Endometrial microvascular endothelial cells (primary cell): ENCODE data around the gene MLST8. TPM values are rescaled to one million over a fixed set of nuclear protein-coding genes. Genes with fewer than 3 reads are reported as not detected.

Experiments used
- in situ Hi-C: cut with HindIII; loops from 2 replicates; pipeline ENCODE4 v1.10.0; 2017; ENCODE audit warnings: low sequenced_read_pairs, low pct_unique_long_range_greater_than_20kb; ENCODE audit errors: inconsistent ontology term
- total RNA-seq: library from RNA; depleted of rRNA; stranded (reverse); fragments of >200 nt; gene quantifications from one replicate; pipeline ENCODE4 v1.2.3, GENCODE V29; 2015; ENCODE audit errors: inconsistent ontology term

The MLST8 gene
- total RNA-seq, 1 donor from 2014 or later, result 40.6 TPM

DNA sequence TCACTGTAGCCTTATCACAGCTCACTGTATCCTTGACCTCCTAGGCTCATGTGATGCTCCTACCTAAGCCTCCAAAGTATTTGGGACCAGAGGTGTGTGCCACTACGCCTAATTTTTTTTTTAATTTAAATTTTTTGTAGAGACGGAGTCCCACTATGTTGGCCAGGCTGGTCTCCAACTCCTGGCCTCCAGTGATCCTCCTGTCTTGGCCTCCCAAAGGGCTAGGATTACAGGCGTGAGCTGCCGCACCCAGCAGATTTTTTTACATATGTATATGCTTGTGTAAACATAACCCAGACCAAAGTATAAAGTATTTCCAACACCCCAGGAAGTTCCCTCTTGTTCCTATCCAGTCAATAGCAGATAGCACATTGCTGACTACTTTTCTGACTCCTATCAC, 11.1 kb downstream of the MLST8 start:
- in situ Hi-C loops, result no loop called here

DNA sequence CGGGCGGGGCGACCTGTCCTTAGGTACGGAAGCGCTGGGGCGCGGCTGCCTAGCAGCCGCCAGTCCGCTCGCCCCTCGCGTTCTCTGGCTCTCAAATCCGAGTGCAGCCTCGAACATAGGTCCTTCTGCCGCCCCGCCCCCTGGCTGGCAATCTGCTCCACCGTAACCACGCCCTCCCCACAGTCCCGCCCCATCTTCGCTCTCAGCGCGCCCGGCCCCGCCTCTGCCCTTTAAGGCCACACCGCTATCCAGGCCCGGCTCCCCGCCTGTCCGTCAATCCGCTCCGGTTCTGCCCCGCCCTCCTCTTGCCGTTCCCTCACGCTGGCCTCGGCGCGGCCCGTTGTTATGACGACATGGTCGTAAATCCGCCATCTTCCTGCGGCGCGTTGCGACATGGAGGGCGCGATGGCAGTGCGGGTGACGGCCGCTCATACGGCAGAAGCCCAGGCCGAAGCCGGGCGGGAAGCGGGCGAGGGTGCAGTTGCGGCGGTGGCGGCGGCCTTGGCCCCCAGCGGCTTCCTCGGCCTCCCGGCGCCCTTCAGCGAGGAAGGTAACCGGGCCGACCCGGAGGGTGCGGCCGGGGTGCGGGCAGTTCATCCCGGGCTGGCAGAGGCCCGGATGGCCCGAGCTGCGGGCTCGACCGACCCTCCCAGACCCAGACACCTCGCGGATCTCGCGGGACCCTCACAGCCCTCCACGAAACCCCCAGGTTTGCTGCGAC, 18.1 kb downstream of the MLST8 start, which contains the start of gene E4F1:
TSS of gene E4F1 (plus strand) at position 371 of the 721 bp plus-strand sequence. CDS start at position 394, 23 bp downstream.
- in situ Hi-C loops, result no loop called here

DNA sequence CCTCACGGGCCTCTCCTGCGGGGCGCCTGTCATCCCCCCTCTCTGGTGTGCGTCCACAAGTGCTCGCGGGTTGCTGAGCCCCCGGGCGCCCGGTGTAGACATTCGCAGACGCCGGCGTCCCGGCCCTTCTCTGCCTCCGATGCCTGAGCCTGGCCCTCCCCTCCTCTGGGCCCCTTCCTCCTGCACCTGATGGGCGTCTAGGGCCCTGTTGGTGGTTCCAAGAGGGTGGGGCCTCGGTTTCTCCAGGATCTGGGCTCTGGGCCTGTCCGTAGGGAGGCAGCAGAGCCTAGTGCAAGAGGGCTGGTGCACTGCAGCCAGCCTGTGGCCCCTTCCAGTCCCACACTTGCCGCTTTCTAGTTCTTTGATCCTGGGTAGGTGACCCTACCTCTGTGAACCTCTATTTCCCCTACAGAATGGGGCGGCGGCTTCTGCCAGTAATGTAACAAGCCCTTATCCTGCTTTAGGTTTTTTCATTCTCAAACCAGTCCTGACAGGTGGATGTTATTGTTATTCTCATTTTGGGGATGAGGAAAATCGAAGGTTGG, 18.8 kb downstream of the MLST8 start:
- in situ Hi-C loops, result no loop called here

DNA sequence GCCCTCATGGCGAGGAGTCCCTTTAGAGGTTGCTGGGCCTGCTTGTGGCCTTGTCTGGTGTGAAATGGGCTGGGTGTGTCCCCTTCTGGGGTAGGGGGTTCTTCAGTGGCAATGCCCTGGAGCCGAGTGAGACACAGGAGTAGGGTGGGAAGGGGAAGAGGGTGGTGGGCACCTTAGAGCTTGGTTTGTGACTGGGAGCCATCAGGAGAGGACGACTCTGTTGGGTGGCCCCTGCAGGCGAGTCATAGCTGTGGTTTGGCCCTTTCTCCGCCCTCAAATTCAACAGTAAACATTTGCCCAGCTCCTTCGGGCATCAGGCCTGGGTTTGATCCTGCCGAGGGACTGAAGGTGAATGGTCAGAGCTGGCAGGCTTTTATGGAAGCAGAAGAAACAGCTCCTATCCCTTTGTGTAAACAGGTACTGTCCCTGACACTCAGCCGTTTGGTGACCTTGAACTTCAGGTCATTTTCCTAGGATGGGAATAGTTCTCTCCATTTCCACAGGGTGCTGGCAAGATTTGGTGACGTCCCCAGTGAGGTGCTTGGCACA, 21.1 kb downstream of the MLST8 start:
- in situ Hi-C loops, result no loop called here

DNA sequence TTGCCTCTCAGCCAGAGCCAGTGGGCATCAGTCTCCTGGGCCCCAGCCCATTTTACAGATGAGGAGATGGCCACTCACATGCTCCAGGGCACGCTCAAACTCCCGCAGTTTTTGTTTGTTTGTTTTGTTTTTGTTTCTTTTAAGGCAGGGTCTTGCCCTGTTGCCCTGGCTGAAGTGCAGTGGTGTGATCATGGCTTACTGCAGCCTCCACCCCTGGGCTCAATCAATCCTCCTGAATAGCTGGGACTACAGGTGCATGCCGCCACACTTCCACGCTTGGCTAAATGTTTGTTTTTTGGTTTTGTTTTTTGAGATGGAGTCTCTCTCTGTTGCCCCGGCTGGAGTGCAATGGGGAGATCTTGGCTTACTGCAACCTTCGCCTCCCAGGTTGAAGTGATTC, 21.7 kb downstream of the MLST8 start:
- in situ Hi-C loops, result no loop called here

DNA sequence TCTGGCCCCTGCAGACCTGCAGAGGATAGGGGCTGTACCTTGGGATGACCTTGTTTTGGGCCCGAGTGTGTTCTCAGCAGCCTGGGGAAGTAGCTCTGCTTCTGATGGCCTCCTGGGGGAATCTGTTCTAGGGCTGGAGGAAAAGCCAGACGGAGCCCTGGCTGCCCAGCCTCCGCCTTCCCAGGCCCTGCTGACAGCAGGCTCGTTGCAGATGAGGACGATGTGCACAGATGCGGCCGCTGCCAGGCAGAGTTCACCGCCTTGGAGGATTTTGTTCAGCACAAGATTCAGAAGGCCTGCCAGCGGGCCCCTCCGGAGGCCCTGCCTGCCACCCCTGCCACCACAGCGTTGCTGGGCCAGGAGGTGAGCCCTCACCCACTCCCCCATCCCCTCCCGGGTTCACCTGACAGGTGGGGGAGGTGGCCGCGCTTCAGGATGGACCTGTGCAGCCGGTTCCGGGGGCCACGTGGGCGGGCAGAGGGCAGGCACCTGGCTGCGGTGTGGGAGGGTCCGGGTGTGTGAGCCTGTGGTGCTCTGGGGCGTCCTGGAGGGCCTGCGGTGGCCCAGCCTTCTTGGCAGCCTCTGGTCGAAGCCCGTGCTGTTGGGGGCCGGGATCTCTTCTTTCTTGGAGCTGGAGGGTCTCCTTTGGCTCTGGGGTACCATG, 23.0 kb downstream of the MLST8 start:
- in situ Hi-C loops, result no loop called here

DNA sequence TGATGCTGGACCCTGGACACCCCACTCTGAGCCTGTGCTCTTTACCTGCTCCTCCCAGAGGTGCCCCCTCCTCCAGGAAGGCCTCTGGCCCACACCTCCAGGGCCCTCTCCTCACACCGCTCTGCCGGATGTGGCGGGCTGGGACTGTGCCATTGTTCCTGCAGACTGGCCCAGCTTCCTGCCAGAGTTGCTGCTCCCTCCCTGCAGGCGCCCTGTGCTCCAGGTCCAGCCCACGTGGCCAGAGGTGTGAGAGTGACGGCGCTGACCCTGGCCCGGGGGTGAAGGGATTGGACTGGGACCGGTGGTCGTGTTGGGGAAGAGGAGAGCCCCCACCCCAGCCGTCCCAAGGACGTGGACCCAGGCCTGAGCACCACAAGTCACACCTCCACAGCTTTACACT, 23.8 kb downstream of the MLST8 start:
- in situ Hi-C loops, result no loop called here

DNA sequence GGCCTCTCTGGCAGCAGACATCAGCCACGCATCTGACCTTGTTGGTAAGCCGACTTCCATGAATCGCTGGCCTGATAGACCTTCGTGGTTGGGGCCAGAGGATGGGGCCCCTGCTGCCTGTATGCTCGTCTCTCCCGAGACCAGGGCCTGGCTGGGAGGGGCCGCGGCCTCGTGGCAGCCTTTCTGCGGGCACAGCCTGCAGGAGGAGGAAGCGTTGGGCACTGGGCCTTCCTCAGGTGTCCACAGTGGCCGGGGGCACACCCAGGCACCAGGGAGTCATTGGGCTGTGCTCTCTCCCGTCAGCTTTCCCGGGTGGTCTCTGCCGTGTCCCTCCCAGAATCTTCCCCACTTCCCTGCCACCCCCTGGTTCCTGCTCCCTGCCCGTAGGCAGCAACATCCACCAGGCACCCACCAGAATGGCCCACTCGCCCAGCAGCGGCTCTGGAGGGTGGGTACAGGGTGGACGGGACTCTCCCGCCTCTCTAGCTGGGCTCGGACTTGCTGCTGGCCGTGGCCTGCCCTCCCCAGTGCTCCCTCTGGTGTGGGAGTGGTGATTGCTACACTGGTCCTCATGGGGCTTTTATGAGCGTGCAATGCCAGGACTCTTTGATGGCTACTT, 24.5 kb downstream of the MLST8 start:
- in situ Hi-C loops, result no loop called here

DNA sequence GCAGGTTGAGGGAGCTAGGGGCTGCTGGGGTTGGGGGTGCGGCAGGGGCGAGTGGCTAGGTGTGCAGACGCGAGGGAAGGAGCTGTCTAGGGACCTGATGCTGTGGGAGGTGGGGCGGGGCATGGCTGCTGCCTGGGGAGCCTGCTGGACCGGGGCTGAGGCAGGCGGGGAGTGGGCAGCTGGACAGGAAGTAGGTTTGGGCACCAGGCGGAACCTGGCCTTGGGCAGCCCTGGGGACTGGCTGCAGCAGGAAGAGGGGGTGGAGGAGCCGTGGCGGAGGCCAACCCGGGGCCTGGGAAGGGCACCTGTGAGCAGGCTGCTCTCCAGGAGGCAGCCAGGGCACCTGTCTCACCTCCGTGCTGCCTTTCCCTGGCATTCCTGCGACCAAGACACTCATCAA, 25.1 kb downstream of the MLST8 start:
- in situ Hi-C loops, result no loop called here

DNA sequence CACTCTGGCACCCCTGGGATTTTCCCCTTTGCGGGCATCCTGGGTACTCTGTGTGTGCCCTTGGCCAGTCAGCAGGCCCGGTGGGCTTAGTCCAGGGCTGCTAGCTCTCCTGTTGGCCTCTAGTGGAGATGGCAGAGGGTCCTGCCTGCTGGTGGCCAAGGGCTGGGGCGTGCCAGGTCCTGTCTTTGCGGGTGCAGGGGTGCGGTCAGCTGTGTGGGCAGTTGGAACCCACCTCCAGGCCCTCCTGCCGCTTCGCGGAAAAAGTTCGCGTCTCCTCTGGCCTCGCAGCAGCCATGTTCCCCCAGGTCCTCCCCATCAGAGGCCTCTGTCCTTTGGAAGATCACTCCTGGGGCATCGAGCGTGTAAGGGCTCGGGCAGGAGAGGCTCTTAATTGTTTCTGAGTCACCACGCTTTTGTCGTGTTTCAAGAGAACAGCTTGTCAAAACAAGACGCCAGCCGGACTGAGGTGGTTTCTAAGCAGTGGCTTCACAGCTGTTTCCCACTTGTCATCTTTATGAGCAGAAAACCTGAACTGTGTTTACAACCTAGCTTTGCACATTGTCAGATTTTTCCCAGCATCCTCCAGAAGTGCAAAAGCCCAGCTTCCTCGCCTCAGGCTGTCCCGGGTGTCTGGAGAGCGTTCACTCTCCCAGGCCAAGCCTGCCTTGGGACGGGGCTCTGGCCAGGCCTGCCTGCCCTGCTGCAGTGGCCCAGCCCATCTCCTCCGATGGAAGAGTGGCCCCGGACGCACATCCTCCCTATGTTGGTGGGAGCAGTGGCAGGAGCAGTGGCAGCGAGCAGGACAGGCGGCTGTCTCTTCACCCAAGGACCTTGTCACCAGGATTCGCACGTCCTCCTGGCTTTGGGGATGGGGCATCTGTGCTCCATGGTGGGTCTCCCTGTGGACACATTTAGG, 26.0 kb downstream of the MLST8 start:
- in situ Hi-C loops, result no loop called here

DNA sequence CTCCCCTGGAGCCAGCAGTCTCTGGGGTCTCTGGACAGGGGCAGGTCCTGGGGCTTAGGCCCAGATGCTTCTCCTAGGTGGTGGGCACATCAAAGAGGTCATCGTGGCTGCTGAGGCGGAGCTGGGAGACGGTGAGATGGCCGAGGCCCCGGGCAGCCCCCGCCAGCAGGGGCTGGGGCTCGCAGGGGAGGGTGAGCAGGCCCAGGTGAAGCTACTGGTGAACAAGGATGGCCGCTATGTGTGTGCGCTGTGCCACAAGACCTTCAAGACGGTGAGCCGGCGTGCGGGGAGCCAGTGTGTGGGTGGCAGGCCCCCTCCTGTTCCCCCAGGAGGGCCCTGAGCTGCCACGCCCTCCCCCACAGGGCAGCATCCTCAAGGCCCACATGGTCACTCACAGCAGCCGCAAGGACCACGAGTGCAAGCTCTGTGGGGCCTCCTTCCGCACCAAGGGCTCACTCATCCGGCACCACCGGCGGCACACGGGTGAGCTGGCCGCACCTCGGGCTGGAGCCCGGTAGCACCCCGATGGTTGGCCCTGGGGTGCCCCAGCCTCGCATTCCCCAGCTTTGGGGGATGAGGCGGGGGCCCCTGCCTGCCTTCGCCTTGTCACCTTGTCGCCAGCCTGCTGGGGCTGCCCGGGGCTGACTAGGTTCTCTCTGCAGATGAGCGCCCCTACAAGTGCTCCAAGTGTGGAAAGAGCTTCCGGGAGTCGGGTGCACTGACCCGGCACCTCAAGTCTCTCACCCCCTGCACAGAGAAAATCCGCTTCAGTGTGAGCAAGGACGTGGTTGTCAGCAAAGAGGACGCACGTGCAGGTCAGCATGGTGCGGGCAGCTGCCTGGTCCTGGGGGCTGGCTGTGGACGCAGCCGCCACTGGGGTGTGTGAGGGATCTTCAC, 27.1 kb downstream of the MLST8 start:
- in situ Hi-C loops, result no loop called here

DNA sequence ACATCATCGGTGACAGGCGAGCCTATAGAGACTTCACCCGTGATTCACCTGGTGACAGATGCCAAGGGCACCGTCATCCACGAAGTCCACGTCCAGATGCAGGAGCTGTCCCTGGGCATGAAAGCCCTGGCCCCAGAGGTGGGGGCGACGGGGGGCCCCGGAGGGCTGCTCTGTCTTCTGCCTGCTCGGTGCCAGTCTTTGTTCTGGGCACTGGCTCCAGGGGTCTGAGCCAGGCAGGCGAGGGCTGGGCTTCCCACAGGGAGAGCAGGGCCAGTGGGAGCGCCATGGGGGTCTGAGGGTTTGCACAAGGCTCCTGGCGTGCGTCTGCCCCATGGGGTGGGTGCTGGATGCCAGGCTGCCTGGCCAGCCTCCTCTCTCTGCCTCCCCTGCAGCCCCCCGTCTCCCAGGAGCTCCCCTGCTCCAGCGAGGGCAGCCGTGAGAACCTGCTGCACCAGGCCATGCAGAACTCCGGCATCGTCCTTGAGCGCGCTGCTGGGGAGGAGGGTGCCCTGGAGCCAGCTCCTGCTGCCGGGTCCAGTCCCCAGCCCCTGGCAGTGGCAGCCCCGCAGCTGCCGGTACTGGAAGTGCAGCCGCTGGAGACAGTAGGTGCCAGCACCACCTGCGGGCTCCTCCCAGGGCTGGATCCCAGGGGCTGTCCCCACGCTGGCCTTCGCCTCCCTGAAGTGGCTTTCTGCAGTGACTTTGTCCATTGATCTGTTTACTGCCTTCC, 28.0 kb downstream of the MLST8 start:
- in situ Hi-C loops, result no loop called here

DNA sequence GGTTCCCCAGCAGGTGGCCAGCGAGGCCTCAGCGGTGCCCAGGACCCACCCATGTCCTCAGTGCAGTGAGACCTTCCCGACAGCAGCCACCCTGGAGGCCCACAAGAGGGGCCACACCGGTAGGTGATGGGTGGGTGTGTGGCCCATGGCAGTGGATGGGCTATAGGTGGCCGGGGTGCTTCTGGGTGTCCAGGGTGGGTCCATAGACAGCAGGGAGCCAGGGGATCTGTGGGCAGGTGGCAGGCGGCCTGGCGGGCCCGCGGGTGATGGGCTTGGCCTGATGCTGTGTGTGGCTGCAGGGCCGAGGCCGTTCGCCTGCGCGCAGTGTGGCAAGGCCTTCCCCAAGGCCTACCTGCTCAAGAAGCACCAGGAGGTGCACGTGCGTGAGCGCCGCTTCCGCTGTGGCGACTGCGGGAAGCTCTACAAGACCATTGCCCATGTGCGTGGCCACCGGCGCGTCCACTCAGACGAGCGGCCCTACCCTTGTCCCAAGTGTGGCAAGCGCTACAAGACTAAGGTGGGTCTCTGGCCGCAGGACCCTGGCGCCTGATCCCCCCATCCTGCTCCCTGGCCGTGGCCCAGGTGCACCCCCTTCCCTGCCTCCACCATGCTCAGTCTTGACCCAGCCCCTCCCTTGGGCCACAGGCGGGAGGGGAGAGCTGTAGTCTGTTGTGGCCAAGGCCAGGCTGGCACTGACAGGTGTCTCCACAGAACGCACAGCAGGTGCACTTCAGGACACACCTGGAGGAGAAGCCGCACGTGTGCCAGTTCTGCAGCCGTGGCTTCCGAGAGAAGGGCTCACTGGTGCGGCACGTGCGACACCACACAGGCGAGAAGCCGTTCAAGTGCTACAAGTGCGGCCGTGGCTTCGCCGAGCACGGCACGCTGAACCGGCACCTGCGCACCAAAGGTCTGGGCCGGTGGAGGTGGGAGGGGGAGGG, 28.9 kb downstream of the MLST8 start:
- in situ Hi-C loops, result no loop called here

DNA sequence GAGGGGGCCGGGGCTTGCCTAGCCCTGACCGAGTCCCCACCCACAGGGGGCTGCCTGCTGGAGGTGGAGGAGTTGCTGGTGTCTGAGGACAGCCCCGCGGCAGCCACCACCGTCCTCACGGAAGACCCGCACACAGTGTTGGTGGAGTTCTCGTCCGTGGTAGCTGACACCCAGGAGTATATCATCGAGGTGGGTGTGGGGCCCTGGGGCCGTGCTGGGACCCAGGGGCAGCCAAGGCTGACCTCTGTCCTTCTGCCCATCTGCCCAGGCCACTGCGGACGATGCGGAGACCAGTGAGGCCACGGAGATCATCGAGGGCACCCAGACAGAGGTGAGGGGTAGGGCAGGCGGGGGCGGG, 29.5 kb downstream of the MLST8 start:
- in situ Hi-C loops, result no loop called here

DNA sequence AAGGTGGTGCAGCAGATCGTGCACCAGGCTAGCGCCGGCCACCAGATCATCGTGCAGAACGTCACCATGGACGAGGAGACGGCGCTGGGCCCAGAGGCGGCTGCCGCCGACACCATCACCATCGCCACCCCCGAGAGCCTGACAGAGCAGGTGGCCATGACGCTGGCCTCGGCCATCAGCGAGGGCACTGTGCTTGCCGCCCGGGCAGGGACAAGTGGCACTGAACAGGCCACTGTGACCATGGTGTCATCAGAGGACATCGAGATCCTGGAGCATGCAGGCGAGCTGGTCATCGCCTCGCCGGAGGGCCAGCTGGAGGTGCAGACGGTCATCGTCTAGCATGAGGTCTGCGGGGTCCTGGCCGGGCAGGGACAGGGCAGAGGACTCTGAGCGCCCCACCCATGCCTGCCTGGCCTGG, 30.0 kb downstream of the MLST8 start:
- in situ Hi-C loops, result no loop called here

DNA sequence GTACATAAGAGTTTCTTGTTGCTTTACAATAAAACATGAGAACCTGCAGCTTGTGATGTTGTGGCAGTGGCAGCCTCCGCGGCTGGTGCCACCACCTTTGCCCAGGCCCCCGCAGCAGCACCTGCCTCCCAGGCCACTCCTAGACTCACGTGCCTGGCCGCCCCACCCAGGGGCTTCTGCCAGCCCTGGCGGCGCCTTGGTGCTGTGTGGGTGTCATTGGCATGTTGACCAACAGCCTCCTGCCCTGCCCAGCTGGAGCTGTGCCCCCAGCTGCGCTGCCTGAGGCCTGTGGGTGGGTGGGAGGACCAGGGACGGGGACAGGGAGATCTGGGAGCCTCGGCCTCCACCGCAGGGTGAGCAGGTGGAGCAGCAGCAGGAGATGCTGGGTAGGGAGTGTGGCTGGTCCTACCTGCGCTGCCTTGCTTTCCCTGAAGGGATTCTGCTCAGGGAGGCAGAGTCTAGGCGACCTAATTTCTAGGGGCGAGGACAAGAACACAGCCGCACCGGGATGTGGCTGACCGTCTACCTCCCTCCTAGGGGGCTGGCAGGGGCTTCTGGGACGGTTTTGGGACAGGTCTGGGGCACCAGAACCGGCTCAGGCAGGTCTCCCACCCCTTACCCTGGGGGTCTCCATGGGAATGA, 30.6 kb downstream of the MLST8 start:
- in situ Hi-C loops, result no loop called here
